Cardiac fibroblast (primary cell): Measurements from ENCODE around the gene CLCN4.

ENCODE experiments used
- DNase-seq, 2 donors: peaks; one replicate each; pipeline versions ENCODE4 v3.0.0 to v3.0.0-alpha.2; 2010; ENCODE audit warnings: low read depth in 2 of 2
- H3K4me3 ChIP-seq, 2 donors: replicated peaks in 1 of 2; 1 replicate in 1 of 2; 2 replicates in 1 of 2; pipeline ENCODE4 v1.5.1; 2011; ENCODE audit warnings: low read depth in 2 of 2, low read length in 2 of 2, mild to moderate bottlenecking in 2 of 2, moderate library complexity in 1 of 2
- TF ChIP-seq, protein P1 (sequence below): IDR thresholded peaks from one replicate; pipeline ENCODE4 v1.5.1; 2011; ENCODE audit warnings: low read depth, mild to moderate bottlenecking, low read length, inconsistent platforms

The CLCN4 gene

GRCh38 chrX:10119399-10119990 is 37.3 kb upstream of the CLCN4 start:
- no peak overlapping the region for H3K4me3 ChIP-seq
- TF ChIP-seq, protein P1, sequence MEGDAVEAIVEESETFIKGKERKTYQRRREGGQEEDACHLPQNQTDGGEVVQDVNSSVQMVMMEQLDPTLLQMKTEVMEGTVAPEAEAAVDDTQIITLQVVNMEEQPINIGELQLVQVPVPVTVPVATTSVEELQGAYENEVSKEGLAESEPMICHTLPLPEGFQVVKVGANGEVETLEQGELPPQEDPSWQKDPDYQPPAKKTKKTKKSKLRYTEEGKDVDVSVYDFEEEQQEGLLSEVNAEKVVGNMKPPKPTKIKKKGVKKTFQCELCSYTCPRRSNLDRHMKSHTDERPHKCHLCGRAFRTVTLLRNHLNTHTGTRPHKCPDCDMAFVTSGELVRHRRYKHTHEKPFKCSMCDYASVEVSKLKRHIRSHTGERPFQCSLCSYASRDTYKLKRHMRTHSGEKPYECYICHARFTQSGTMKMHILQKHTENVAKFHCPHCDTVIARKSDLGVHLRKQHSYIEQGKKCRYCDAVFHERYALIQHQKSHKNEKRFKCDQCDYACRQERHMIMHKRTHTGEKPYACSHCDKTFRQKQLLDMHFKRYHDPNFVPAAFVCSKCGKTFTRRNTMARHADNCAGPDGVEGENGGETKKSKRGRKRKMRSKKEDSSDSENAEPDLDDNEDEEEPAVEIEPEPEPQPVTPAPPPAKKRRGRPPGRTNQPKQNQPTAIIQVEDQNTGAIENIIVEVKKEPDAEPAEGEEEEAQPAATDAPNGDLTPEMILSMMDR, result peak; percentile 81
- peak; percentile 88 to 90 for DNase-seq

- TF ChIP-seq, protein P1, result no peak
- no peak overlapping the region for H3K4me3 ChIP-seq
- DNase-seq, result no peak
Measured at GRCh38 chrX:10120331-10120730, 36.4 kb upstream of the CLCN4 start.

- no peak overlapping the region for H3K4me3 ChIP-seq
- TF ChIP-seq, protein P1, result no peak
- no peak for DNase-seq
Measured at GRCh38 chrX:10120828-10121227, 35.9 kb upstream of the CLCN4 start.

GRCh38 chrX:10121787-10122186 is 35.0 kb upstream of the CLCN4 start:
- H3K4me3 ChIP-seq, result no peak overlapping the region
- TF ChIP-seq, protein P1, result no peak
- peak in 1 of 2 donors; percentile 33 for DNase-seq

DNA sequence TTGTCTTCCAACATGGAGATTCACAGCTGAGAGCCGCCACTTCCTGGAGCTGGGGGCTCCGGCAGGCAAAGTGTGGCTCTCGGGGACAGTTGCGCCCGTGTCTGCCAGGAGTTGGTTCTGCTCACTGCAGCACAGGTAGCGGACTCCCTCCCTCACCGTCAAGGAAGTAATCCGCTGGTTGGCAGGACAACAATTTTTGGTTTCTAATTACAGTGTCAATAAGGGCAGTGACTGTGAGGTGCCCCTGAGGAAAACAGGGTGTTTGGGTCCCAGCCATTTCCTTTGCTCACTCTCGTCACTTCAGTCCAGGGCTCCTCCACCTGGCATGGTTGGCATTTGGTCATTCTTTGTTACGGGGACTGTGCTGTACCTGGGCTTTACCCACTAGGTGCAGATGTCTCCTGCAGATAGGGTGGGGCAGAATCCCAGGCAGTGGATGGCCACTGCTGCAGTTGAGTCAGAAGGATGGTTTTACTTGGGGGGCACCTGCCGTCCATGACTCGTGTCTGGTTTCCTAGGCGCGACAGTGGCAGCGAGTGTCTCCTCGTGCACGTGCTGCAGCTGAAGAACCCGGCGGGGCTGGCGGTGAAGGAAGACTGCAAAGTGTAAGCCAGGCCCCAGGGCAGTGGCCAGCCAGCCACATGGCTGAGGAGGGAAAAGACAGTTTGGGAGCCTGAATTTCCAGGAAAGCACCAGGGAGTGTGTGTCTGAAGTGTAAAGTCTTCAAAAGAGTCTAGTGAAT is 32.1 kb upstream of the CLCN4 start:
- TF ChIP-seq, protein P1, result no peak
- no peak for DNase-seq
- no peak overlapping the region for H3K4me3 ChIP-seq

GRCh38 chrX:10125248-10125615 is 31.5 kb upstream of the CLCN4 start:
- no peak overlapping the region for H3K4me3 ChIP-seq
- DNase-seq, result no peak
- TF ChIP-seq, protein P1, result no peak
